ENCODE measurements around the gene GMIP. TPM values are rescaled to one million over a fixed set of nuclear protein-coding genes. Genes with fewer than 3 reads are reported as not detected.

The GMIP gene
- total and polyA plus RNA-seq, 7 donors: 0.51 to 2.3 (median 1.4) TPM

DNA sequence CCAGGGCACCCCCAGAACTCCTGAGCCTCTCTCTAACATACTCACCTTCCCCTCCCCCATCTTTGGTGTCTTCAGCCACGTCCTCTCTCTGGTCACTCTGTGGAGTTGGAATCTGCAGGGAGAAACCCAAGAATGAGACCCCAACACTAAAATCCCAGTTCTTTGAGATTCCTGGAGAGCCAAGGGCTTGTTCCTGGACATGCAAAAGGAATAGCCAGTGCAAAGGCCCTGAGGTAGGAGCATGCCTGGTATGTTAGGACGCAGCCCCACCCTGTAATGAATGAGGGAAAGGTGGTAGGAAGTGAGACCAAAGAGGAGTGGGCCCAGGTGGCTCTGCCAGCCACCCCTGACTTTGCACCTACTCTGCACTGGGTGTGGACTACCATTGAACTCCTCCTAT is 13.0 kb downstream of the GMIP start:
- peaks cover 0 to 27% (median 0%) of the 10 kb centered on the region in 3 donors for H3K27me3 ChIP-seq (ENCODE audit: insufficient read depth in 3 of 3, low read length in 2 of 3)
- H3K27ac ChIP-seq: no peak overlapping the region
- no peaks in the 10 kb centered on the region for H3K36me3 ChIP-seq (ENCODE audit: insufficient read depth in 1 of 2, low read depth in 1 of 2)
- no peak overlapping the region for H3K4me3 ChIP-seq
- no peak for ATAC-seq
- TF ChIP-seq, protein P1, sequence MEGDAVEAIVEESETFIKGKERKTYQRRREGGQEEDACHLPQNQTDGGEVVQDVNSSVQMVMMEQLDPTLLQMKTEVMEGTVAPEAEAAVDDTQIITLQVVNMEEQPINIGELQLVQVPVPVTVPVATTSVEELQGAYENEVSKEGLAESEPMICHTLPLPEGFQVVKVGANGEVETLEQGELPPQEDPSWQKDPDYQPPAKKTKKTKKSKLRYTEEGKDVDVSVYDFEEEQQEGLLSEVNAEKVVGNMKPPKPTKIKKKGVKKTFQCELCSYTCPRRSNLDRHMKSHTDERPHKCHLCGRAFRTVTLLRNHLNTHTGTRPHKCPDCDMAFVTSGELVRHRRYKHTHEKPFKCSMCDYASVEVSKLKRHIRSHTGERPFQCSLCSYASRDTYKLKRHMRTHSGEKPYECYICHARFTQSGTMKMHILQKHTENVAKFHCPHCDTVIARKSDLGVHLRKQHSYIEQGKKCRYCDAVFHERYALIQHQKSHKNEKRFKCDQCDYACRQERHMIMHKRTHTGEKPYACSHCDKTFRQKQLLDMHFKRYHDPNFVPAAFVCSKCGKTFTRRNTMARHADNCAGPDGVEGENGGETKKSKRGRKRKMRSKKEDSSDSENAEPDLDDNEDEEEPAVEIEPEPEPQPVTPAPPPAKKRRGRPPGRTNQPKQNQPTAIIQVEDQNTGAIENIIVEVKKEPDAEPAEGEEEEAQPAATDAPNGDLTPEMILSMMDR (IDR thresholded peaks at IDR 0.05): no peak
- H3K9me3 ChIP-seq: no peaks in the 10 kb centered on the region
- H3K4me1 ChIP-seq: no peaks in the 10 kb centered on the region
- WGBS, 3 donors: 94 to 100% (median 97%) methylated on average over 2 of the region's 2 CpGs
- no peak for DNase-seq
- intact Hi-C loops (cut with DNase I): no loop called here

DNA sequence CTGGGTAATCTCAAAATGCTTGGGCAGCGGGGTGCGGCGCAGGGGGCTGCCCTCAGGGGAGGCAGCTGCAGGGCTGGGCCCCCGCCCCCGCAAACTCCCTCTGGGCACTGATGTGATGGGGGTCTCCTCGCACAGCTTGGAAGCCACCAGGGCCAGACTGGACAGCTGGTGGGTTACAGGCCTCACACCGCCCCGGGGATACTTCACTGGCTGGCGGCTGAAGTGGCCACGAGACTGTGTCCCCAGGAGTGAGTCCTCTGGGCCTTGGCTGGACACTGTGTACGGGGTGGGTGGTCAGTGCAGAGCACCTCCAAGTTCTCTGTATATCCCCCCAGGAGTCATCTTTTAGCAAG is 13.4 kb downstream of the GMIP start:
- Histone ChIP-seq H3K4me3 (no peak overlapping the region), H3K36me3 (ENCODE audit: insufficient read depth in 1 of 2, low read depth in 1 of 2) (no peaks in the 10 kb centered on the region), H3K9me3 (no peaks in the 10 kb centered on the region), H3K27ac (no peak overlapping the region), H3K27me3 (ENCODE audit: insufficient read depth in 3 of 3, low read length in 2 of 3) (peaks cover 0 to 27% (median 0%) of the 10 kb centered on the region in 3 donors), H3K4me1 (no peaks in the 10 kb centered on the region)
- TF ChIP-seq, protein P1 (IDR thresholded peaks at IDR 0.05): no peak
- intact Hi-C loops (cut with DNase I): no loop called here
- DNase-seq (no peak), ATAC-seq (no peak)
- WGBS, 3 donors: 95 to 100% (median 97%) methylated on average over 11 of the region's 11 CpGs

- H3K4me1 ChIP-seq: no peaks in the 10 kb centered on the region
- no peaks in the 10 kb centered on the region for H3K36me3 ChIP-seq (ENCODE audit: insufficient read depth in 1 of 2, low read depth in 1 of 2)
- WGBS, 3 donors: 18 to 23% (median 19%) methylated on average over 42 to 51 of the region's 51 CpGs
- H3K27ac ChIP-seq: no peak overlapping the region
- H3K27me3 ChIP-seq (ENCODE audit: insufficient read depth in 3 of 3, low read length in 2 of 3): peaks cover 0 to 27% (median 0%) of the 10 kb centered on the region in 3 donors
- no peak for DNase-seq
- intact Hi-C loops (cut with DNase I): no loop called here
- TF ChIP-seq, protein P1 (IDR thresholded peaks at IDR 0.05): no peak
- H3K4me3 ChIP-seq: peak overlapping the region; percentile 59
- no peaks in the 10 kb centered on the region for H3K9me3 ChIP-seq
- peak in 2 of 4 donors; percentile 24 to 38 for ATAC-seq
These were observed 14.8 kb downstream of the GMIP start for GRCh38 chr19:19628501-19629134.

DNA sequence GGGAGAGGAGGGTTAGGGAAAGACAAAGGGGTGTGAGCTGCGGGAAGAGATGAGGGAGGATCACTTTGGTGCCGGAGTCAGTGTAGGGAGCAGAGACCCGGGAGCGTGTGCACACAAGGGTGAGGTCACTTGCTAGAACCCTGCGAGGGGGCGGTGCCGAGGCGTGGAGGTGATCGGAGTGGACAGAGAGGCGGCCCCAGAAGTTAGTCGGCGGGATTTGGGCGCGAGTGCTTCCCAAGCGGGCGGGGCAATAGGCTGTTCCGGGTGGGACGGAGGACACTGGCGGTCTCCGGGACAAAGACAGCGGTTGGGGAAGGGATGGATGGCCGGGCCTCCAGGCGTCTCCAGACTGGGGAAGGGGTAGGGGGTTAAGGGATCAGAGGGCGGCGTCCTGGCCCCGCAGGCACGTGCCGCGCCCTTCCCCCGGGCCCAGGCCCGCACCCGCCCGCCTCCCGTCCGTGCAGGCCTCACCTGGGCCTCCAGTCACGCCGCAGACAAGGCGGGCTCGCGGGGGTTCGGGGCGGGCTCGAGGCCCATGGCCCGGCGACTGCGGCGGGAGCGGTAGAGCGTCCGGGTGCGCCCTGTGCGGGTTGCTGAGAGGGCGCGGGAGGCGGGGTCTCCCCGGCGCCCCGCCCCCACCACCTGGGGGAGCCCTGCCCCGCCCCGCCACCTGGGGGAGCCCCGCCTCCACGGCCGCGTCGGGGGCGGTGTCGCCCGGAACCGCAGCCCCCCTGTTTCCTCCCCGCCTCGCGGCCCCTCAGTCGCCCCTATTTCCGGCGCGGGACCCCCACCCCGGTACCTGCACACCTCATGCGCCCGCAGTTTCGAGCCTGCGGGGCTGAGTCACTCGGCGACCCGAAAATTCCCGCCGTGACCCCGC is 15.6 kb downstream of the GMIP start, which contains the start of gene LPAR2:
Gene LPAR2, minus strand, starts transcription at position 600 of the 880 bp plus-strand sequence. CDS start 945 bp downstream, outside the sequence.
- no peaks in the 10 kb centered on the region for H3K36me3 ChIP-seq (ENCODE audit: insufficient read depth in 1 of 2, low read depth in 1 of 2)
- no peaks in the 10 kb centered on the region for H3K9me3 ChIP-seq
- H3K27ac ChIP-seq: no peak within 1 kb of the TSS
- TF ChIP-seq, protein P1 (IDR thresholded peaks at IDR 0.05): no peak
- intact Hi-C loops (cut with DNase I): no loop called here
- no peaks in the 10 kb centered on the region for H3K4me1 ChIP-seq
- H3K27me3 ChIP-seq (ENCODE audit: insufficient read depth in 3 of 3, low read length in 2 of 3): peaks cover 0 to 27% (median 0%) of the 10 kb centered on the region in 3 donors
- 2 to 4% (median 3%) methylated on average over 42 to 87 of the region's 87 CpGs for WGBS, 3 donors
- DNase-seq: peak in 1 of 2 donors; percentile 56
- H3K4me3 ChIP-seq: peak within 1 kb of the TSS; percentile 59
- ATAC-seq: peak in 2 of 4 donors; percentile 23 to 27
